Measurements from ENCODE around the gene PTPRD.

The PTPRD gene

DNA sequence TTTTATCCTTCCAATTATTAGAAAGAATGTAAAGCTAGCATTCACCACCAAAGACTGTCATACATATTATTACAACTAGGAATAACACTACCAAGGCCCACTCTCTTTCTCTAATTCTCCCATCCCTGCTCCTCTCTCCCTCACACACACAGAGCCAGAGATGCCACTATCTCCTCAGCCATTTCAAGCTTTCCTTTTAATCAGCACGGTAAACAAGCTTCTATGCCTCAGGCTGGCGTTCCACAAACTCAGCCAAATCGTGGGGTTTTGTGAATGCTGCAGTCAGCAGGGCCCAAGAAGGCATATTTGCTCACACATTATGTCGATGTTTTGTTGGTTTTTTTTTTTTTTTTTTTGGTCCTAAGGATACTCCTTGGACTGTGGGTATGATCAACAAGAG is 1833.3 kb downstream of the PTPRD start:
- no peak overlapping the region for H3K27ac ChIP-seq (ENCODE audit: low read depth, low read length, severe bottlenecking)
- no peak overlapping the region for H3K4me3 ChIP-seq (ENCODE audit: extremely low read depth, insufficient read depth, low read length, poor library complexity, severe bottlenecking)
- WGBS, 2 experiments (ENCODE audit: insufficient coverage in 2 of 2): 82% methylated on average over 2 of the region's 4 CpGs; no CpG with 5 or more reads in 1 of the 2 experiments
- no peaks in the 10 kb centered on the region for H3K36me3 ChIP-seq (ENCODE audit: control insufficient read depth, insufficient read depth, low read length)
- H3K4me1 ChIP-seq (ENCODE audit: control insufficient read depth, insufficient read depth, low read length, poor library complexity, severe bottlenecking): peaks cover 13% of the 10 kb centered on the region
- no peaks in the 10 kb centered on the region for H3K9me3 ChIP-seq (ENCODE audit: control insufficient read depth, low read length)

- no peak overlapping the region for H3K4me3 ChIP-seq (ENCODE audit: extremely low read depth, insufficient read depth, low read length, poor library complexity, severe bottlenecking)
- H3K9me3 ChIP-seq (ENCODE audit: control insufficient read depth, low read length): no peaks in the 10 kb centered on the region
- peak overlapping the region; percentile 3 for H3K27ac ChIP-seq (ENCODE audit: low read depth, low read length, severe bottlenecking)
- H3K36me3 ChIP-seq (ENCODE audit: control insufficient read depth, insufficient read depth, low read length): no peaks in the 10 kb centered on the region
- H3K4me1 ChIP-seq (ENCODE audit: control insufficient read depth, insufficient read depth, low read length, poor library complexity, severe bottlenecking): peaks cover 8% of the 10 kb centered on the region
- WGBS, 2 experiments (ENCODE audit: insufficient coverage in 2 of 2): 90 to 91% methylated on average over 6 of the region's 6 CpGs
These were observed 1834.4 kb downstream of the PTPRD start for GRCh38 chr9:8778356-8778755.

DNA sequence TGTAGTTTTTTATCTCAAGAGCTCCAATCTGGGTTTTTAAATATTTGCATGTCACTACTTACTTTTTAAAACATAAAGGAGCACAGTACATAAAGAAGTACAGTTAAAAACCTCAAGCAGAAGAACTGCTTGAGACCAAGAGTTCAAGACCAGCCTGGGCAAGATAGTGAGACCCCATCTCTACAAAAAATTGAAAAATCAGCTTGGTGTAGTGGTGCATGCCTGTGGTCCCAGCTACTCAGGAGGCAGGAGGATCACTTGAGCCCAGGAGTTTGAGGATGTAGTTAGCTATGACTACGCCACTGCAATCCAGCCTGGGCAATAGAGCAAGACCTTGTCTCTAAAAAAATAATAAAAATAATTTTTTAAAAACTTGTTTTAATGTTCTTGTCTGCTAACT is 1840.5 kb downstream of the PTPRD start:
- Histone ChIP-seq H3K27ac (ENCODE audit: low read depth, low read length, severe bottlenecking) (no peak overlapping the region), H3K4me1 (ENCODE audit: control insufficient read depth, insufficient read depth, low read length, poor library complexity, severe bottlenecking) (no peaks in the 10 kb centered on the region), H3K4me3 (ENCODE audit: extremely low read depth, insufficient read depth, low read length, poor library complexity, severe bottlenecking) (no peak overlapping the region), H3K36me3 (ENCODE audit: control insufficient read depth, insufficient read depth, low read length) (no peaks in the 10 kb centered on the region), H3K9me3 (ENCODE audit: control insufficient read depth, low read length) (no peaks in the 10 kb centered on the region)
- no CpG with 5 or more reads among the region's 1 CpG for WGBS, 2 experiments (ENCODE audit: insufficient coverage in 2 of 2)

GRCh38 chr9:8769153-8769552 is 1843.6 kb downstream of the PTPRD start:
- H3K9me3 ChIP-seq (ENCODE audit: control insufficient read depth, low read length): no peaks in the 10 kb centered on the region
- no peak overlapping the region for H3K27ac ChIP-seq (ENCODE audit: low read depth, low read length, severe bottlenecking)
- no peaks in the 10 kb centered on the region for H3K36me3 ChIP-seq (ENCODE audit: control insufficient read depth, insufficient read depth, low read length)
- H3K4me1 ChIP-seq (ENCODE audit: control insufficient read depth, insufficient read depth, low read length, poor library complexity, severe bottlenecking): no peaks in the 10 kb centered on the region
- no peak overlapping the region for H3K4me3 ChIP-seq (ENCODE audit: extremely low read depth, insufficient read depth, low read length, poor library complexity, severe bottlenecking)
- no CpG with 5 or more reads among the region's 4 CpGs for WGBS, 2 experiments (ENCODE audit: insufficient coverage in 2 of 2)

DNA sequence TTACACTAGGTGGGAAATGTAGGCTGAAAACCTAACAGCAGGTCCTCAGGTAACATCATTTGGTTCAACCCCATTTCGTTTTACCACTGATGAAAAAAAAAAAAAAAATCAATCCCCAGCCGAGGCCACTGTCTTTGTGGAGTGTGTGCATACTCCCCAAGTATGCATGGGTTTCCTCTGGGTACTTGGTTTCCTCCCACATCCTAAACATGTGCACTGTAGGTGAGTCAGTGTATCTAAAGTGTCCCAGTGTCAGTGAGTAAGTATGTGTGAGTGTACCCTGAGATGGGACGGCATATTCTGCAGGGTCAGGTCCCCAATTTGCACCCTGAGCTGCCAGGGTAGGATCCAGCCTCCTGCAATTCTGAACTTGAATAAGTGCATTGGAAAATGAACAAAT is 1846.7 kb downstream of the PTPRD start:
- Histone ChIP-seq H3K4me3 (ENCODE audit: extremely low read depth, insufficient read depth, low read length, poor library complexity, severe bottlenecking) (no peak overlapping the region), H3K36me3 (ENCODE audit: control insufficient read depth, insufficient read depth, low read length) (no peaks in the 10 kb centered on the region), H3K27ac (ENCODE audit: low read depth, low read length, severe bottlenecking) (no peak overlapping the region), H3K9me3 (ENCODE audit: control insufficient read depth, low read length) (no peaks in the 10 kb centered on the region), H3K4me1 (ENCODE audit: control insufficient read depth, insufficient read depth, low read length, poor library complexity, severe bottlenecking) (peaks cover 5% of the 10 kb centered on the region)
- WGBS, 2 experiments (ENCODE audit: insufficient coverage in 2 of 2): 100% methylated on average over 1 to 2 of the region's 3 CpGs

DNA sequence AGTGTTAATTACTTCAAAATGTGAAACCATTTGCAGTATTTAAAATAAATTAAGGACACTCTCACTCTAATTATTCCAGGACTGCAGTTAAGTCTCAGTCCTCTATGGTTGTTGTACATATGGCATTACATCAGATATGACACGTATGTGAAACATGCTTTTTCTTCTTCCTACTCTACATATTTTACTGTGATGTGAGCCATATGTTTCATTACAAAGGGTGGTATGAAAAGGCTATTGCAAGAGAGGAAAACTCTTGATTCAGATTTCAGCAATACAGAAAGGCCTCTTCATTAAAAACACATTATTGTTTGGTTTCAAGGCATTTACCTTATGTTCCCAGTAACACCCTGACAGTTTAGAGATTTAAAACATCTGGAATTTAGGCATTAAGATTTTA is 1848.8 kb downstream of the PTPRD start:
- Histone ChIP-seq H3K4me3 (ENCODE audit: extremely low read depth, insufficient read depth, low read length, poor library complexity, severe bottlenecking) (no peak overlapping the region), H3K9me3 (ENCODE audit: control insufficient read depth, low read length) (no peaks in the 10 kb centered on the region), H3K4me1 (ENCODE audit: control insufficient read depth, insufficient read depth, low read length, poor library complexity, severe bottlenecking) (peaks cover 6% of the 10 kb centered on the region), H3K36me3 (ENCODE audit: control insufficient read depth, insufficient read depth, low read length) (no peaks in the 10 kb centered on the region), H3K27ac (ENCODE audit: low read depth, low read length, severe bottlenecking) (no peak overlapping the region)
- no CpG with 5 or more reads among the region's 1 CpG for WGBS, 2 experiments (ENCODE audit: insufficient coverage in 2 of 2)

GRCh38 chr9:8762479-8763085 is 1850.2 kb downstream of the PTPRD start:
- 39 to 63% methylated on average over 2 to 3 of the region's 6 CpGs for WGBS, 2 experiments (ENCODE audit: insufficient coverage in 2 of 2)
- Histone ChIP-seq H3K36me3 (ENCODE audit: control insufficient read depth, insufficient read depth, low read length) (no peaks in the 10 kb centered on the region), H3K27ac (ENCODE audit: low read depth, low read length, severe bottlenecking) (no peak overlapping the region), H3K4me3 (ENCODE audit: extremely low read depth, insufficient read depth, low read length, poor library complexity, severe bottlenecking) (no peak overlapping the region), H3K9me3 (ENCODE audit: control insufficient read depth, low read length) (no peaks in the 10 kb centered on the region), H3K4me1 (ENCODE audit: control insufficient read depth, insufficient read depth, low read length, poor library complexity, severe bottlenecking) (peaks cover 6% of the 10 kb centered on the region)

- 81 to 84% methylated on average over 5 to 7 of the region's 8 CpGs for WGBS, 2 experiments (ENCODE audit: insufficient coverage in 2 of 2)
- peak overlapping the region; percentile 60 for H3K27ac ChIP-seq (ENCODE audit: low read depth, low read length, severe bottlenecking)
- H3K9me3 ChIP-seq (ENCODE audit: control insufficient read depth, low read length): no peaks in the 10 kb centered on the region
- no peaks in the 10 kb centered on the region for H3K36me3 ChIP-seq (ENCODE audit: control insufficient read depth, insufficient read depth, low read length)
- no peak overlapping the region for H3K4me3 ChIP-seq (ENCODE audit: extremely low read depth, insufficient read depth, low read length, poor library complexity, severe bottlenecking)
- H3K4me1 ChIP-seq (ENCODE audit: control insufficient read depth, insufficient read depth, low read length, poor library complexity, severe bottlenecking): peaks cover 6% of the 10 kb centered on the region
These were observed 1852.6 kb downstream of the PTPRD start for GRCh38 chr9:8760000-8760767.

- H3K4me3 ChIP-seq (ENCODE audit: extremely low read depth, insufficient read depth, low read length, poor library complexity, severe bottlenecking): no peak overlapping the region
- no peaks in the 10 kb centered on the region for H3K36me3 ChIP-seq (ENCODE audit: control insufficient read depth, insufficient read depth, low read length)
- no peaks in the 10 kb centered on the region for H3K9me3 ChIP-seq (ENCODE audit: control insufficient read depth, low read length)
- WGBS, 2 experiments (ENCODE audit: insufficient coverage in 2 of 2): no CpG with 5 or more reads among the region's 2 CpGs
- peaks cover 6% of the 10 kb centered on the region for H3K4me1 ChIP-seq (ENCODE audit: control insufficient read depth, insufficient read depth, low read length, poor library complexity, severe bottlenecking)
- H3K27ac ChIP-seq (ENCODE audit: low read depth, low read length, severe bottlenecking): no peak overlapping the region
These were observed 1854.9 kb downstream of the PTPRD start for GRCh38 chr9:8757881-8758280.

- no CpG with 5 or more reads among the region's 1 CpG for whole genome bisulfite sequencing, 2 experiments (ENCODE audit: insufficient coverage in 2 of 2)
- H3K36me3 ChIP-seq (ENCODE audit: control insufficient read depth, insufficient read depth, low read length): no peaks in the 10 kb centered on the region
- peaks cover 20% of the 10 kb centered on the region for H3K4me1 ChIP-seq (ENCODE audit: control insufficient read depth, insufficient read depth, low read length, poor library complexity, severe bottlenecking)
- no peak overlapping the region for H3K27ac ChIP-seq (ENCODE audit: low read depth, low read length, severe bottlenecking)
- no peak overlapping the region for H3K4me3 ChIP-seq (ENCODE audit: extremely low read depth, insufficient read depth, low read length, poor library complexity, severe bottlenecking)
- H3K9me3 ChIP-seq (ENCODE audit: control insufficient read depth, low read length): no peaks in the 10 kb centered on the region
These were observed 1858.1 kb downstream of the PTPRD start for GRCh38 chr9:8754751-8755150.

DNA sequence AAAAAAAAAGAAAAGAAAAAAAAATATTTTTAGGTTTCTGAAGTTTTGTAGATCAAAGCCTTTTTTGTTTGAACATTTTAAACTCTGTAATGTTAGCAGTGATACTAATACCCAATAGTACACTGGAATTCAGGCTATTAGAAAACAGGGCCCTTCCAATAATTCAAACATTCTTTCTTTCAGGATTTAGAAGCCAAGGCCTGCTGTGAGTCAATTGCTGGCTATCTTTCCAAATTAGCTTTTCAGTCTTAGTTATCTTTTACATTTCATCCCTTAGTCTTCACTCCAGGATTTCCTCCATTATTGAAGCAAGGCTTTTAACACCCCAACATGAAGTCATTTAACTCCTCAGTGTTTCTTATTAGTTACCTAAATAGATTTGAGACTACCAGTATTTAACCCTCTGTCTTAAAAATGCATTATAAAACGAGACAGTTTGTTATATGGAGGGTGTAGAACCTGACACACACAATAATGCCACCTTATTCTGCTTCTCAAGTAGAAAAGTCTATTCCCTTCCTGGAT is 1861.3 kb downstream of the PTPRD start:
- H3K4me1 ChIP-seq (ENCODE audit: control insufficient read depth, insufficient read depth, low read length, poor library complexity, severe bottlenecking): peaks cover 20% of the 10 kb centered on the region
- WGBS, 2 experiments (ENCODE audit: insufficient coverage in 2 of 2): no CpG with 5 or more reads among the region's 1 CpG
- H3K36me3 ChIP-seq (ENCODE audit: control insufficient read depth, insufficient read depth, low read length): no peaks in the 10 kb centered on the region
- H3K4me3 ChIP-seq (ENCODE audit: extremely low read depth, insufficient read depth, low read length, poor library complexity, severe bottlenecking): no peak overlapping the region
- H3K9me3 ChIP-seq (ENCODE audit: control insufficient read depth, low read length): no peaks in the 10 kb centered on the region
- H3K27ac ChIP-seq (ENCODE audit: low read depth, low read length, severe bottlenecking): peak overlapping the region; percentile 89

All from mesodermal cell (in vitro differentiated cells).